IPS-11a (cell line): ENCODE measurements around the gene TRIM37.

Source experiments
- H3K4me3 ChIP-seq: one replicate; pipeline ENCODE4 v1.5.1; 2013; ENCODE audit warnings: low read depth, low read length, control low read depth

Gene TRIM37

DNA sequence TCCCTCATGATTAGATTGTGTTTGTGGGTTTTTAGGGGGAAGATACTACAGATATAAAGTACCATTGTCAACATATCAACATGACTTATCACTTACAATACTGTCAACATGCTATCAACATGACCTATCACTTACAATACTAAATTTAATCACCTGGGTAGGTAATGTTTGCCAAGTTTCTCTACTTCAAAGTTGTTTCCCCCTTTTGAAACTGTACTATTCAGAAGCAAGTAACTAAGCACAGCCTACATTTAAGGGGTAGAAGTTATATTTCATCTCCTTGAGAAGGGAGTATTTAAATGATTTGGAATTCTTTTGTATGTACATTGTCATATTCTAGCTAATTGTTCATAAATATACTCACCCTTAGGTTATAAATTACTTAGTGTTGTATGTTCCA lies 68.7 kb downstream of the TRIM37 start:
- H3K4me3 ChIP-seq, result no peak overlapping the region

DNA sequence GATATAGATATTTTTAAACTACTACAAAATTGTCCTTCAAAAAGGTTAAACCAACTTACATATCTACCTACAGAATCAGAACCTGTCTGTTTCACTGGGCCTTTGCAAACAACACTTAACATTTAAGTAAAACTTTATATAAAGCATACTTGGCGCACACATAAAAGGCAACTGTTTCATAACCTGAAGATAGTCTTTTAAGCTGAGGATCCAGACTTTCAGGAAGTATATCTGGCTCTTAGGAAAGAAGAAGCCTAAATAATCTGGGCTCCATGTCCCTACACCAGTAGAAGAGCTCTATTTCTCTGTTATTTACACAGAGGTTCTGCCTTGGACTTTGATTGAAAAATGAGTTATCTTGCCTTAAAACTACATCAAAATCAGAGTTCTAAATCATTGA lies 75.9 kb downstream of the TRIM37 start:
- H3K4me3 ChIP-seq, result no peak overlapping the region

DNA sequence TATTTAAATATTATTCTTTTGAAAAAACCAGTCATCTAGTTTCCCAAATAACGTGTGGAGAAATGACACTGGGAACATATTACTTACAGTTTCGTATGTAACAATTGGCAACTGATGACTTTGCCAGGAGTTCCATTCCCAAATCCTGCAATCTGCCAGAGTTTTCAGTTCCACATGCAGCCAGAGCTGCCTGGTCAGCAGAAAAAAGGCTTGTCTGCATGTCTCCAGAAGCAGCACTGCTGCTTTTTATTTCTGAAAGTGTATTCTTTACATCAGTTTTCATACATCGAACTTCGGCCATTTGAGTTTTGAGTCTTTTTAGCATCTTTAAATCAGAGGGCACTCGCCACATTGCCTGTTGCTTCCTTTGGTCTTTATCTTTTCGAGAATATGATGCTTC lies 78.4 kb downstream of the TRIM37 start:
- no peak overlapping the region for H3K4me3 ChIP-seq

DNA sequence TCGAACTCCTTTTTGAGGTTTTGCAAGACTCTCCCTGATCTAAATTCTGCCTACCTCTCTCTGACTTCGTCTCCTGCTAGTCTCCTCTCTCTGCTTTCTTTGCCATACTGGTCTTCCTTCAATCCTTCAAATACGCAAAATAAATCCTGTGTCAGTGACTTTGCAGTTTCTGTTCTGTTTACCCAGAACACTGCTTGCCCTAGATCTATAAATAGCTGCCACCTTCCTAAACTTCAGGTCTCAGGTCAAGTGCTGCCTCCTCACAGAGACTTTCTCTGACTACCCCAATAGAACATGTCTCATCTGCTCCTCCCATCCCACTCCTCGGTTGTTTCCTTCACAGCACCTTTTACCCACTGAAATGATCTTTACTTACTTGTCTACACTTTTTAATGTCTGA lies 78.9 kb downstream of the TRIM37 start:
- no peak overlapping the region for H3K4me3 ChIP-seq

DNA sequence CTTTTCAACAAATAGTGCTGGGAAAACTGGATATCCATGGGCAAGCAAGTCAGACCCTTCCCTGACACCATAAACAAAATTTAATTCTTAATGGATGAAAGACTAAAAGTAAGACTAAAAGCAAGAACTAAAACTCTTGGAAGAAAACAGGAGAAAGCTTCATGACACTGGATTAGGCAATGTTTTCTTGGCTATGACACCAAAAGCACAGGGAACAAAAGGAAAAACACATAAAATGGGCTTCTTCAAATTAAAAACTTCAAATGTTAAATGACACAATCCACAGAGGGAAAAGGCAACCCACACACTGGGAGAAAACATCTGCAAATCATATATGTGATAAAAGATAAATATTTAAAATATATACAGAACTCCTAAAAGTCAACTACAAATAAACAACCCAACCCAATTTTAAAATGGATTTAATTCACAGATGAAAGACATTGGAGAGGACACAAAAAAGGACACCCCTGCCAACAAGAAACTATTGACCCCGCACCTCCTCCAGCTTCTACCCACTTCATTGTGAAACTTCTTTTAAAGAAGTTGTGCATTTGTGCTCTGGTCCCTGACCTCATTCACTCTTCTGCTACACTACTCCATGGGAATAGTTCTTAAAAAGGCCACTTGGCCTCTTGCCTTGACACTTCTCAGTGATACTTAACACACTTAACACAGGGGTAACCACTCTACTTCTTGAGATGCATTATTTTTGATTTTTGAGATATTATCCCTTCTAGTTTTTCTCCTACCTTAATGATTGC lies 80.3 kb downstream of the TRIM37 start:
- no peak overlapping the region for H3K4me3 ChIP-seq

DNA sequence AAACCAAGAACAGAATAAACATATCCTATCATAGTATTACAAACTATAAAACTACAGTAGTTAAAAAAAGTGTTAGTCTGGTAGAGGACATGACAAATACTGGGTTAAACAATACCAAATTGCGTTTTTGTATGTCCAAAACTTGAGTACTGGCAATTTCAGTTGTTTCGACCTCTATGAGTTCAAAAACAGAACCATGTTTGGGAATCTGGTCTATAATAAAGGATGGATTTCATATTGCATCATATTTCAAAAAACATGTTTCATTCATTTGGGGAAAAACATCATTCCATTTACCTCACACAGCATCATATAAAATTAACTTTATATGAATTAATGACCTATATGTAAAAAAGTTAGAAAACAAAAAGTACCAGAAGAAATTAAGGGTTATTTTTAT lies 81.8 kb downstream of the TRIM37 start:
- no peak overlapping the region for H3K4me3 ChIP-seq

DNA sequence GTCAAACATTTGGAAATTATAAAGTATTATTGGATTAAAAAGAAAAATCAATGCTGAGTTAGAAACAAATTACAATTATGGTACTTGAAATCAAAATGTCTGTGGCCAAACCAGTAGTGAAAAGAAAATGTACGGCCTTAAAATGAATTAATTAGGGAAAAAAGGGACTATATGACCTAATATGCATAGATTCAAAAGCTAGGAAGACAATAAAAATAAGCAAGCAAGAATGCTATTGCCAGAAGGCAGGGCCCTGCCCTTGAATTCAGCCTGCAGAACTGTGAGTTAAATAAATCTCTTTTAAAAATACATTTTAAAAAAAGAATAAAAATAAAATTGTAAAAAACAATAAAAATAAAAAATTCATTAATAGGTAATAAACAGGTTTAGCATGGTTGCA lies 88.7 kb downstream of the TRIM37 start:
- no peak overlapping the region for H3K4me3 ChIP-seq

DNA sequence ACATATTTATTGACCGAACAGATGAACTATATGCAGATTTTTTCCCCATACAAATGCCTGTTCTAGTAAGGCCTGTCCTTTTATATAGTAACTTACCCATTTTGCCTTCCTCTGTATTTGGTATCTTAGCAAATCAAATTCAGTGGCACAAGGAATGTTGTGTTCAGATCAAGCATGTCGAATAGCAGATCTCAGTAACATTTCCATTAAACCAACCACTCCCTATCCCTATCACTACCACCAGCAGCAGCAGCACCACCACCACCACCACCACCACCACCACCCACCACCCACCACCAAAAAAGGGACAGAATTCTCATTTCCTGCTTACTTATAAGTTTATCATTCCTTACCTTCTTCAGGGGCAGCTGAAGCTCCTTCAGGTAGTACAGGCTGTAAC lies 94.7 kb downstream of the TRIM37 start:
- no peak overlapping the region for H3K4me3 ChIP-seq

DNA sequence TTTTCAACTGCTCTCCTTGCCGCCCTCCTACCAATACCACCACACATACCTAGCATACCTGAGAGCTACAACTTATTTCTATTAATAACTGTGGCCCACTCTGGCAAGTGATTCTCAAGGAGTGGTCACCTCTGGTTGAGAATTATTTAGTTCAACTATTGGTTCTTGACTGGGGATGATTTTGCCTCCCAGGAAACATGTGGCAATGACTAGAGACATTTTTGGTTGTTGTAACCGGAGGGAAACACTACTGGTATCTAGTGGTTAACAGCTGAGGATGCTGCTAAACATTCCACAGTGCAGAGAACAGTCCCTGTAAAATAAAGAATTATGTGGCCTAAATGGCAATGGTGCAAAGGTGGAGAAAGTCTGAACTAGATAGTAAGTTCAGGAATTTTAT lies 96.7 kb downstream of the TRIM37 start:
- no peak overlapping the region for H3K4me3 ChIP-seq

DNA sequence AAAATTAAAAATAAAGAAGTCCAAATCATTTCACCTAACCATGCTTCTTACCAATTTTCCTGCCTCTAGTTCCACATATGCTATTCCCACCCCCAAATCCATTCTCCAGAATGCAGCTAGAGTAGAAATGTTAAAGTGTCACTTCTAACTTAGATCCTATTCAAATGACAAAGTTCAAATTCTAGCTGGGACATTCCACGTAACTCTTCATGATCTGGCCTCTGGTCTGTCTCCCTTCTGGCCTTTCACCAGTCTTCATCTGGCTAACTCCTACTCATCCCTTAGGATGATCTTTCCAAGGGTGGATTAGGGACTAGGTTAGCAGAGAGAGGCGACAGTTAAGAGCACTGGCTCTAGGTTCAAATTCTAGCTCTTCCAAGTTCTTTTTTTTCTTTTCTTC lies 97.9 kb downstream of the TRIM37 start:
- no peak overlapping the region for H3K4me3 ChIP-seq

DNA sequence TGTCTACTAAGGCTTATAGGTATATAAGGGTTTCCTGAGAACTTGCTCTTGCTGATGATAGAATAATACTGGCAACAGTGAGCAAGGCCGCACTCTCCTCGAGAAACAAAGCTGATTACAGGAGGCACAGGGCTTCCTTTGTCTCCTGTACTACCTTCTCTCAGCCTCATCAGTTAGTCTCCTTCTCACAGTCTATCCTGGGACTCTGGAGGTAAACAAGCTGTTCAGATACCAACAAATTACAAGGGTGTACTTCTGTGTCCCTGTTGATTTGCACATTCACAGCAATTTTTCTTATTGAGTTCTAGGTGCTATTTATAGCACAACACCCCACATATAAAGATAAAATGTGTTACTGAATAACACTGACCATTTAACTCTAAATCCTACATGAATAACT lies 98.7 kb downstream of the TRIM37 start:
- H3K4me3 ChIP-seq, result no peak overlapping the region

DNA sequence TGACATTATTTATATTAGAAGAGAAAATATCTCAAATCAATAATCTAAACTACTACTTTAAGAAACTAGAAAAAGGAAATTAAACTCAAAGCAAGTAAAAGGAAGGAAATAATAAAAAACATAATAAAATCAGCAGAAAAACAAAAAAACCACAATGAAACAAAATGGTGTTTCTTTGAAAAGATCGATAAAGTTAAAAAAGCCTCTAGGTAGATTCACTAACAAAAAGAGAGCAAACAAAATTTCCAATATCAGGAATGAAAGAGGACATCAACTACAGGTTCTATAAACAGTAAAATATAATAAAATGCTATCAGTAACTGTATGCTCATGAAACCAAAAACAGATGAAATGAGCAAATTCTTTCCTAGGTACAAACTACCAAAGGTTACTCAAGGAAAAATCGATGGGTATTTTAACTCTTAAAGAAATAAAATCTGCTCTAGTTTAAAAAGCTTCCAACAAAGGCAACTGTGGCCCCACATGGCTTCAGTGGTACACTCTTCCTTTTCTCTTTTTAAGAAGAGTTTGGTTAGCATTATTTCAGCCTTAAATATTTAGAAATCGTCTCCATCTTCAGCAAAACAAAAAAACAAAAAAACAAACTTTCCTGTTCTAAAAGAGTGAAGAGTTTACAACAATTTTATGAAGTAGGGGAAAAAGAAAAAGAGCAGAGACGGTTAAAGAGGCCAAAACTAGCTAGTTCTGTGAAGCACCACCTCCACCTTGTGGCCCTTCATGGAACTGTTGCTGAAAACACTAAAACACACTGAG lies 102.2 kb downstream of the TRIM37 start:
- no peak overlapping the region for H3K4me3 ChIP-seq

DNA sequence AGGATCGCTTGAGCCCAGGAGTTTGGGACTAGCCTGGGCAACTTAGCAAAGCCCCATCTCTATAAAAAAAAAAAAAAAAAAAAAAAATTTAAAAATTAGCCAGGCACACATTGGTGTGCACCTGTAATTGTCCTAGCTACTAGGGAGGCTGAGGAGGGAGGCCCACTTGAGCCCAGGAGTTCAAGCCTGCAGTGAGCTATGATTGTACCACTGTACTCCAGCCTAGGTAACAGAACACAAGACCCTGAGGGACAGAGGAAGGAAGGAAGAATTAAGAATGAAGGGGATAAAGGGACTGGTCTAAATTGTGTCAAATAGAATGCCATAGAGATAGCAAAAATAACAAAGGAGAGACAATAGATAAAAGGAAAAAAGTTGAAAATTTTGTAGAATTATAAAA lies 102.8 kb downstream of the TRIM37 start:
- no peak overlapping the region for H3K4me3 ChIP-seq

DNA sequence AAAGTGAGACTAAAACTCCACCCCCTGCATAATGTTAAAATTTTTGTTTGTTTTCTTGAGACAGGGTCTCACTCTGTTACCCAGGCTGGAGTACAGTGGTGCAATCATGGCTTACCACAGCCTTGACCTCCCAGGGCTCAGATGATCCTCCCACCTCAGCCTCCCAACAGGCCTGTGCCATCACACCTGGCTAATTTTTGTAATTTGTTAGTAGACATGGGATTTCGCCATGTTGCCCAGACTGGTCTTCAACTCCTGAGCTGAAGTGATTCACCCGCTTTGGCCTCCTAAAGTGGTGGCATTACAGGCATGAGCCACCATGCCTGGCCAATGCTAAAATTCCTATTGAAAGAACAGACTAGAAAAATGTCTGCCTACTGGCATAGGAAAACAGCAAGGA lies 103.8 kb downstream of the TRIM37 start:
- H3K4me3 ChIP-seq, result no peak overlapping the region

DNA sequence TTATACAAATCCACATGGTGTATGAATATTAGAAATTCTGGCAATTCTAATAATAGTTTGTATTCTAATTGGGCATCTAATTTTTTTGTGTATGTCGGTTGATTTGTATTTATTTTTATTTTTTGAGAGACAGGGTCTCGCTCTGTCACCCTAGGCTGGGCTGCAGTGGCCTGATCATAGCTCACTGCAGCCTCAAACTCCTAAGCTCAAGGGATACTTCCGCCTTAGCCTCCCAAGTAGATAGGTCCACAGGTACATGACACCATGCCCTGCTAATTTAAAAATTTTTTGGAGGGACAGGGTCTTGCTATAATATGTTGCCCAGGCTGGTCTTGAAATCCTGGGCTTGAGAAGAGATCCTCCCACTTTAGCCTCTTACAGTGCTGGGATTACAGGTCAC lies 104.6 kb downstream of the TRIM37 start:
- H3K4me3 ChIP-seq, result no peak overlapping the region

DNA sequence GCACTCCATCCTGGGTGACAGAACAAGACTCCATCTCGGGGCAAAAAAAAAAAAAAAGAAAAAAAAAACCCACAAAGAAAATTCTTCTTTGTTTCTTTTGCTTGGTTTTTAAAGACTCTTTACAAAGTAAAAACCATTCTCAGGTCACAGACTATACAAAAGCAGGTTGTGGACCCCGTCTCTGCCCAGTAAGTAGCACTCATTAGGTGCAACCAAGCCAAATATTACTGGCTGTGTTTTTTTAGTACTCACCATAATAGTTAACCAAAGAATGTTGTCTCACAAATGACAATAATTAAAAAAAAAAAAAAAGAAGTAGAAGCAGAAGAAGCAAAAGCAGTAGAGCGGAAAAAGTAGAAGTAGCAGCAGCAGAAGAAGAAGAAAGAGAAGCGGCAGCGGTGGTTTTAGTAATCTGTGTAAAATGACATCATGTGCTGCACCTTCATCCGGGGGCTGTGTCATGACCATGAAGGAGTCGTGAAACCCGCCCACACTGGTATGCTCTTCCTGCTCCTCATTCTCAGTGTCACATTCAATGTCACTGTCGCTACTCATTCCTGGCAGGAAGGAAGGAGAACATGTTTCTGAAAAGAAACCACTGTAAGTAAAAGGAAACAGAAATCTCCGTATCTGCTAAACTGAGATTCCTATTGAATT lies 105.4 kb downstream of the TRIM37 start:
- no peak overlapping the region for H3K4me3 ChIP-seq

DNA sequence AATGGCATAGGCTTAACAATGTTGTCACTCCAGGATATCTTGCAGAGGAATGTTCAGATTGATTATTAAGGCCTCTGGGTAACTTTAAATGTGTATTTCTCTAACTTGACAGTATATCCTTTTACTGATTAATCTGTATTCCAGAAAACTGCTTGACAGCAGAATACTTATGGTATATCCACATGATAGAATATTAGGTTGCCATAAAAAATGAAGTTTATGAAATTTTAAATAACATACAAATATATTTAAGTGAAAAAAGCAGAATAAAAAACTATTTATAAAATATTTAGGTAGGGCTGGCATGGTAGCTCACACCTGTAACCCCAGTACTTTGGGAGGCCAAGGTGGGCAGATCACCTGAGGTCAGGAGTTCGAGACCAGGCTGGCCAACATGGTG lies 106.7 kb downstream of the TRIM37 start:
- H3K4me3 ChIP-seq, result no peak overlapping the region

DNA sequence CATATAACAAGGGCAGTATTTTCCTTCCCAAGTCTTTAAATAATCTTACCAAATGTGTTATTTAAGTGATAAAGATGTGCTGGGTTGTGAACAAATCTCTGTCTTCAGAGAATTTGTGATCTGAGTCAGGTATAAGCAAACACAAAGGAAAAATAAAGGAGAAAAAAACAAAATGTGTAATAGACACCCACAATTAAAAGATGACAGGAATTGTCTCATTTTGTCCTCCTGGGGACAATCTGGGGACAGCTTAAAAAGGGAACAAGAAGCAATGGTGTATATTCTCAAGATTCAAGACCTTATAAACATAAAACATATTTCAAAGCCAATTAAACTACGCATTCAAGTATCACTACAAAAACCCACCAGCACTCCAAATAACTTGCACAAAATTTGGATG lies 107.2 kb downstream of the TRIM37 start:
- no peak overlapping the region for H3K4me3 ChIP-seq

DNA sequence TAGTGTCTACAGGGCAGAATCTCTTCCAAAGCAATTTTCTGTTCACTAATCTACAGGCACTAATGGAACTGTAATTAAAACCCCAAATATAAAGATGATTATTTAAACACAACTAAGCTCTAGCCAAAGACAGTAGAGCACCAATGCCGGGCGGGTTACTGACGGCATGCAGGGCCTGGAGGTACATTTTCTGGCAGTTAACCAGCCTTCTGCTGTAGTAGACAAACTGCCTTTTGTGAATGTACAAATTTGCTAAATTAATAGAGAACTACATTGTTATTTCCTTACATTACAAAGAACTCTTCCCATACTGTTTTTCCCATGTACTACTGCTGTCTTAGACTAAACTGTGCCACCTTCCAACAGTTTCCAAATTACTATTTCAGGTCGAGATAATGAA lies 107.8 kb downstream of the TRIM37 start:
- H3K4me3 ChIP-seq, result no peak overlapping the region

DNA sequence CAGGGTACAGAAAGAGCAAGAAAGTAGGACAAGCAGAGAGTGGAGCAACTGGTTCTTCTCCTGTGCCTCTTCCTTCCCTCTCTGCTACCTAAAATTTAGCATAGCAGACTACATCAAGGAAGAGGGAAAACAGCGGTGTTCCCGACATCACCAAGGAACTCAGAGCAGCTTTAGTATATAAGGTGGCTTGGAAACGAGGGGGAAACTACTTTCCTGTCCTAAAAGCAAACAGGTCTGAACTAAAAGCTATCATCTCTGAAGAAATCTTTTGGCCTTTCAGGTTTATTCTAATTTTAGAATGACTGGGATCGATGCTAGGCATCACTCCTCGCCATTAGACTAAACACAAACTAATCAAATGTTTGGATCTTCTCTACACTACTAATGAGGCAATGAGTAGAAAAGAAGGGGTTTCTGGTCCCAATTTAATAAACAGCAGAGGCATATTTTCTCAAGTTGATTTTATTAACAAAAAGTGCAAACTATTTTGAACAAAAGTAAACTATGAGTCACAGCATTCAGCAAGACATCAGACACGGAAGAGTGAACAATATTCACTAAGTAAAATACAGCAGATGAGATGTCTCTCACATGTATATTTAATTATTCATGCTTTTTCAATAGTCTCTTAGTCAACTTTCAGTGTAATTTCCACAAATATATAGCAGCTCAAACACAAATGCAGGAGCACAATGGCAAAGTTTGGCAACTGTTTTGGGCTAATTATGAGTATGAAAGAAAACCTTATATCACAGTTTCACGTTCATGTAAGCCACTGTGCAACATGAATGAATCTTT lies 108.7 kb downstream of the TRIM37 start:
- no peak overlapping the region for H3K4me3 ChIP-seq

DNA sequence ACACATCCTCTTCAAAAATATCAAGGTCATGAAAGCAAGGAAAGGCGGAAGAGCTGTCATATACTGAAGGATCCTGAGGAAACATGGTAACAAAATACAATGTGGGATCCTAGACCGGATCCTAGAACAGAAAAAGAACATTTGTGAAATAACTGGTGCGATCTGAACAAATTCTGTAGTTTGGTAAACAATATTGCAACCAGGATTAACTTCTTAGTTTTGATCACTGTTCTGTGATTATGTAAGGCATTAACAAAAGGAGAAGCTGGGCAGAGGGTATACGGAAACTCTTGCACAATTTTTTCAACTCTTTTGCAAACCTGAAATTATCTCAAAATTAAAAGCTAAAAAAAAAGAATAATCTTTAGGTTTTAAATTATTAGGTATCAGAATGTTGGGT lies 109.7 kb downstream of the TRIM37 start:
- no peak overlapping the region for H3K4me3 ChIP-seq
